Trophoblast cell (in vitro differentiated cells and primary cell): Measurements from ENCODE around the gene CCDC124.
A peak's percentile ranks its signal among the peaks of the same experiment; 100 is the strongest.

Source experiments
- DNase-seq, 2 donors: peaks; one replicate each; pipeline ENCODE4 v3.0.0-alpha.2; 2016
- H2AFZ ChIP-seq: 2 replicates; pipeline ENCODE4 v1.6.1; 2013; ENCODE audit warnings: low read length, moderate library complexity, mild to moderate bottlenecking; ENCODE audit not compliant: insufficient read depth, poor library complexity
- H2AK5ac ChIP-seq: 2 replicates; pipeline ENCODE4 v1.6.1; 2013; ENCODE audit warnings: mild to moderate bottlenecking, low read length
- H2BK120ac ChIP-seq: 2 replicates; pipeline ENCODE4 v1.6.1; 2013; ENCODE audit warnings: low read length, mild to moderate bottlenecking, moderate library complexity; ENCODE audit not compliant: insufficient read depth, poor library complexity
- H2BK12ac ChIP-seq: 2 replicates; pipeline ENCODE4 v1.6.1; 2013; ENCODE audit warnings: mild to moderate bottlenecking, low read length, moderate library complexity
- H2BK5ac ChIP-seq: 2 replicates; pipeline ENCODE4 v1.6.1; 2013; ENCODE audit warnings: low read length, low read depth, moderate library complexity, mild to moderate bottlenecking; ENCODE audit not compliant: poor library complexity
- H3K14ac ChIP-seq: 2 replicates; pipeline ENCODE4 v1.6.1; 2013; ENCODE audit warnings: mild to moderate bottlenecking, low read length
- H3K18ac ChIP-seq: 2 replicates; pipeline ENCODE4 v1.6.1; 2013; ENCODE audit warnings: mild to moderate bottlenecking, low read length
- H3K23ac ChIP-seq: 2 replicates; pipeline ENCODE4 v1.6.1; 2013; ENCODE audit warnings: low read length
- H3K27ac ChIP-seq: 2 replicates; pipeline ENCODE4 v1.5.1; 2013; ENCODE audit warnings: low read depth, mild to moderate bottlenecking, inconsistent platforms, low read length, moderate library complexity
- H3K27me3 ChIP-seq: 2 replicates; pipeline ENCODE4 v1.6.1; 2013; ENCODE audit warnings: inconsistent platforms, mild to moderate bottlenecking, low read length, moderate library complexity; ENCODE audit not compliant: insufficient read depth
- H3K36me3 ChIP-seq, 2 experiments: 1 replicate in 1 of 2; 2 replicates in 1 of 2; pipeline ENCODE4 v1.6.1; 2013; ENCODE audit warnings: low read length in 2 of 2, mild to moderate bottlenecking in 2 of 2, moderate library complexity in 1 of 2; ENCODE audit not compliant: insufficient read depth in 2 of 2, control insufficient read depth in 1 of 2
- H3K4ac ChIP-seq: 2 replicates; pipeline ENCODE4 v1.6.1; 2013; ENCODE audit warnings: low read depth, mild to moderate bottlenecking, low read length, moderate library complexity
- H3K4me1 ChIP-seq, 2 experiments: 1 replicate in 1 of 2; 2 replicates in 1 of 2; pipeline ENCODE4 v1.6.1; 2013; ENCODE audit warnings: low read length in 2 of 2, mild to moderate bottlenecking in 2 of 2, moderate library complexity in 1 of 2; ENCODE audit not compliant: insufficient read depth in 2 of 2, control insufficient read depth in 1 of 2
- H3K4me2 ChIP-seq: 2 replicates; pipeline ENCODE4 v1.6.1; 2013; ENCODE audit warnings: inconsistent platforms, mild to moderate bottlenecking, low read length, moderate library complexity
- H3K4me3 ChIP-seq: 2 replicates; pipeline ENCODE4 v1.5.1; 2013; ENCODE audit warnings: mild to moderate bottlenecking, low read depth, low read length, inconsistent platforms
- H3K79me1 ChIP-seq: one replicate; pipeline ENCODE4 v1.6.1; 2013; ENCODE audit warnings: low read length
- H3K79me2 ChIP-seq: 2 replicates; pipeline ENCODE4 v1.6.1; 2013; ENCODE audit warnings: low read length, mild to moderate bottlenecking; ENCODE audit not compliant: control insufficient read depth, insufficient read depth, poor library complexity
- H3K9ac ChIP-seq: 2 replicates; pipeline ENCODE4 v1.6.1; 2013; ENCODE audit warnings: mild to moderate bottlenecking, low read length
- H3K9me3 ChIP-seq: 2 replicates; pipeline ENCODE4 v1.6.1; 2013; ENCODE audit warnings: low read depth, mild to moderate bottlenecking, control low read depth, inconsistent platforms, low read length; ENCODE audit not compliant: insufficient read depth
- H4K12ac ChIP-seq: 2 replicates; pipeline ENCODE4 v1.6.1; 2013; ENCODE audit warnings: low read depth, mild to moderate bottlenecking, low read length, moderate library complexity
- H4K8ac ChIP-seq: 2 replicates; pipeline ENCODE4 v1.6.1; 2013; ENCODE audit warnings: low read depth, mild to moderate bottlenecking, low read length, moderate library complexity
- H4K91ac ChIP-seq: one replicate; pipeline ENCODE4 v1.6.1; 2013; ENCODE audit warnings: low read depth, mild to moderate bottlenecking, low read length, moderate library complexity
- WGBS: extraction: QIAGEN DNeasy Blood & Tissue Kit; methylation state at CpG from one replicate; pipeline ENCODE4 v1.1.7; 2013; ENCODE audit warnings: missing lambda C conversion rate; ENCODE audit not compliant: insufficient read length, insufficient coverage; ENCODE audit errors: extremely low coverage; 5-methylcytosine and 5-hydroxymethylcytosine counted together

The CCDC124 gene

GRCh38 chr19:17937371-17937900 lies 4.6 kb downstream of the CCDC124 start:
- Histone ChIP-seq H3K4me3 (no peak overlapping the region), H3K4me2 (no peak overlapping the region), H3K9ac (no peak overlapping the region), H2BK12ac (no peak overlapping the region), H3K23ac (no peak overlapping the region), H2AK5ac (no peak overlapping the region), H4K91ac (no peak overlapping the region), H2BK120ac (no peak overlapping the region), H2BK5ac (no peak overlapping the region), H3K4ac (no peak overlapping the region), H3K4me1 (peaks cover 4 to 7% of the 10 kb centered on the region in 2 experiments), H4K12ac (no peak overlapping the region), H3K79me1 (peaks cover 6% of the 10 kb centered on the region), H3K27me3 (no peaks in the 10 kb centered on the region), H3K9me3 (no peaks in the 10 kb centered on the region), H3K27ac (no peak overlapping the region), H3K18ac (no peak overlapping the region), H2AFZ (no peak overlapping the region), H4K8ac (no peak overlapping the region), H3K79me2 (peaks cover 5% of the 10 kb centered on the region), H3K36me3 (peaks cover 23 to 27% of the 10 kb centered on the region in 2 experiments), H3K14ac (no peak overlapping the region)
- no peak for DNase-seq
- no CpG with 5 or more reads among the region's 9 CpGs for WGBS

GRCh38 chr19:17938092-17938845 lies 5.5 kb downstream of the CCDC124 start:
- WGBS, result no CpG with 5 or more reads among the region's 7 CpGs
- Histone ChIP-seq H3K4me2 (no peak overlapping the region), H3K4me1 (peaks cover 4 to 6% of the 10 kb centered on the region in 2 experiments), H3K9ac (no peak overlapping the region), H3K27ac (no peak overlapping the region), H2BK12ac (no peak overlapping the region), H2BK120ac (no peak overlapping the region), H3K79me2 (peaks cover 2% of the 10 kb centered on the region), H3K9me3 (no peaks in the 10 kb centered on the region), H3K36me3 (peaks cover 26 to 32% of the 10 kb centered on the region in 2 experiments), H3K14ac (no peak overlapping the region), H3K4ac (no peak overlapping the region), H2AK5ac (no peak overlapping the region), H2BK5ac (no peak overlapping the region), H4K12ac (no peak overlapping the region), H3K18ac (no peak overlapping the region), H3K79me1 (no peaks in the 10 kb centered on the region), H3K27me3 (no peaks in the 10 kb centered on the region), H3K23ac (no peak overlapping the region), H3K4me3 (no peak overlapping the region), H4K91ac (no peak overlapping the region), H2AFZ (no peak overlapping the region), H4K8ac (no peak overlapping the region)
- peak; percentile 81 to 88 for DNase-seq

- Histone ChIP-seq H3K79me2 (no peaks in the 10 kb centered on the region), H4K8ac (no peak overlapping the region), H3K36me3 (peaks cover 30 to 40% of the 10 kb centered on the region in 2 experiments), H3K27ac (no peak overlapping the region), H3K23ac (no peak overlapping the region), H3K79me1 (no peaks in the 10 kb centered on the region), H2AK5ac (no peak overlapping the region), H3K14ac (no peak overlapping the region), H3K4me1 (peaks cover under 1 to 2% of the 10 kb centered on the region in 2 experiments), H2BK5ac (no peak overlapping the region), H3K4me3 (no peak overlapping the region), H3K4ac (no peak overlapping the region), H3K9ac (no peak overlapping the region), H2AFZ (no peak overlapping the region), H3K18ac (no peak overlapping the region), H3K4me2 (no peak overlapping the region), H4K12ac (no peak overlapping the region), H3K27me3 (no peaks in the 10 kb centered on the region), H2BK12ac (no peak overlapping the region), H2BK120ac (no peak overlapping the region), H4K91ac (no peak overlapping the region), H3K9me3 (peaks cover 2% of the 10 kb centered on the region)
- no peak for DNase-seq
- WGBS, result no CpG with 5 or more reads among the region's 17 CpGs
These were observed 9.4 kb downstream of the CCDC124 start for GRCh38 chr19:17942181-17942580.

DNA sequence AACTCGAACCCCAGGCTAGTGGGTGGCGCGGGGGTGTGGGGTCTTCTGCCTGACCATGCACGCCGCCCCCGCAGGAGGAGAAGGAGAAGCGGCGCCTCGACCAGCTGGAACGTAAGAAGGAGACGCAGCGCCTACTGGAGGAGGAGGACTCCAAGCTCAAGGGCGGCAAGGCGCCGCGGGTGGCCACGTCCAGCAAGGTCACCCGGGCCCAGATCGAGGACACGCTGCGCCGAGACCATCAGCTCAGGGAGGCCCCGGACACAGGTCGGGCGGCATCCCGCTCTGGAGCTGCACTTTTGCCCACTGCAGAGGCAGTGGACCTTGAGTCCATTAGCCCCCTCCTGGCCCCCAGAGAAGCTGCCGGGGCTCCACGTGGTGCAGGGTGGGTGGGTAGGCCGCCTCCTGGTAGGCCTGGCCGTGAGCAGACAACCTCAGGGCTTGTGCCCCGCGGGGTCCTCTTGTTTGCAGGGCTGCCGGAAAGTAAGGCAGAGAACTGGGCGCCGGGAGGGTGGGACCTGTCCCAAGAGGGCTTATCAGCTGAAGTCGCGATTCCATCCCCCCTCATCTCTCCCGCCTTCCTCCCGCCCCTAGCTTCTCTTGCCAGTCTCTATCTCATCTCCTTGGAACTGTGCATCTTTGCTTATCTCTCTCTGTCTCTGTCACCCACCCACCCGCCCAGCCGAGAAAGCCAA lies 9.9 kb downstream of the CCDC124 start:
- Histone ChIP-seq H3K79me1 (peaks cover 3% of the 10 kb centered on the region), H3K79me2 (peaks cover 3% of the 10 kb centered on the region), H2AFZ (no peak overlapping the region), H3K4me2 (no peak overlapping the region), H4K91ac (no peak overlapping the region), H3K18ac (no peak overlapping the region), H3K23ac (no peak overlapping the region), H4K12ac (no peak overlapping the region), H4K8ac (no peak overlapping the region), H3K4ac (no peak overlapping the region), H3K14ac (no peak overlapping the region), H3K4me1 (peaks cover 3 to 4% of the 10 kb centered on the region in 2 experiments), H3K27ac (no peak overlapping the region), H2BK5ac (no peak overlapping the region), H2AK5ac (no peak overlapping the region), H2BK12ac (no peak overlapping the region), H3K9ac (no peak overlapping the region), H3K9me3 (peaks cover 2% of the 10 kb centered on the region), H2BK120ac (no peak overlapping the region), H3K27me3 (no peaks in the 10 kb centered on the region), H3K4me3 (no peak overlapping the region), H3K36me3 (peaks cover 30 to 37% of the 10 kb centered on the region in 2 experiments)
- WGBS, result no CpG with 5 or more reads among the region's 41 CpGs
- DNase-seq, result no peak
